DOHH2 (cell line): Measurements from ENCODE around the gene MACROH2A2.
"Not testable (repeated sequence)": the region's sequence is repeated elsewhere in the genome, so short reads cannot be mapped to it uniquely, and the experiment has no call there.

Experiments used
- EZH2phosphoT487 ChIP-seq: fragments of 200-600 bp; sonication (generic); IDR thresholded peaks from 2 replicates; pipeline ENCODE4 v1.6.1; 2017; ENCODE audit warnings: borderline replicate concordance, mild to moderate bottlenecking, antibody characterized with exemption, low read length, moderate library complexity, mixed read lengths
- TF ChIP-seq, protein P1 (sequence below): fragments of 200-600 bp; sonication (generic); IDR thresholded peaks from one replicate; pipeline ENCODE4 v1.5.1; 2014; ENCODE audit warnings: antibody characterized with exemption, mild to moderate bottlenecking, low read depth, low read length; ENCODE audit not compliant: poor library complexity, severe bottlenecking

GRCh38 chr10:70080789-70081188, 28.1 kb downstream of the MACROH2A2 start:
- TF ChIP-seq, protein P1, sequence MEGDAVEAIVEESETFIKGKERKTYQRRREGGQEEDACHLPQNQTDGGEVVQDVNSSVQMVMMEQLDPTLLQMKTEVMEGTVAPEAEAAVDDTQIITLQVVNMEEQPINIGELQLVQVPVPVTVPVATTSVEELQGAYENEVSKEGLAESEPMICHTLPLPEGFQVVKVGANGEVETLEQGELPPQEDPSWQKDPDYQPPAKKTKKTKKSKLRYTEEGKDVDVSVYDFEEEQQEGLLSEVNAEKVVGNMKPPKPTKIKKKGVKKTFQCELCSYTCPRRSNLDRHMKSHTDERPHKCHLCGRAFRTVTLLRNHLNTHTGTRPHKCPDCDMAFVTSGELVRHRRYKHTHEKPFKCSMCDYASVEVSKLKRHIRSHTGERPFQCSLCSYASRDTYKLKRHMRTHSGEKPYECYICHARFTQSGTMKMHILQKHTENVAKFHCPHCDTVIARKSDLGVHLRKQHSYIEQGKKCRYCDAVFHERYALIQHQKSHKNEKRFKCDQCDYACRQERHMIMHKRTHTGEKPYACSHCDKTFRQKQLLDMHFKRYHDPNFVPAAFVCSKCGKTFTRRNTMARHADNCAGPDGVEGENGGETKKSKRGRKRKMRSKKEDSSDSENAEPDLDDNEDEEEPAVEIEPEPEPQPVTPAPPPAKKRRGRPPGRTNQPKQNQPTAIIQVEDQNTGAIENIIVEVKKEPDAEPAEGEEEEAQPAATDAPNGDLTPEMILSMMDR, result not testable (repeated sequence)
- TF ChIP-seq EZH2phosphoT487, result not testable (repeated sequence)
